Neural crest cell (in vitro differentiated cells): ENCODE data around the gene CD180. TPM values are rescaled to one million over a fixed set of nuclear protein-coding genes. Genes with fewer than 3 reads are reported as not detected.

Experiments used
- DNase-seq: peaks from one replicate; pipeline ENCODE4 v3.0.0; 2021; ENCODE audit warnings: low read depth, mixed read lengths, low spot score
- H3K27ac Mint-ChIP-seq: one replicate; pipeline ENCODE4 v1.8.0; 2021; ENCODE audit warnings: mild to moderate bottlenecking, mixed read lengths; ENCODE audit not compliant: unreplicated experiment
- H3K27me3 Mint-ChIP-seq: 2 replicates; pipeline ENCODE4 v1.8.0; 2021; ENCODE audit warnings: low read depth, mild to moderate bottlenecking, mixed read lengths
- H3K36me3 Mint-ChIP-seq: 2 replicates; pipeline ENCODE4 v1.8.0; 2021; ENCODE audit warnings: low read depth, mild to moderate bottlenecking, mixed read lengths
- H3K4me1 Mint-ChIP-seq: 2 replicates; pipeline ENCODE4 v1.8.0; 2021; ENCODE audit warnings: mixed read lengths
- H3K4me3 Mint-ChIP-seq: one replicate; pipeline ENCODE4 v1.8.0; 2021; ENCODE audit warnings: mild to moderate bottlenecking, mixed read lengths
- H3K9me3 Mint-ChIP-seq: 2 replicates; pipeline ENCODE4 v1.8.0; 2021; ENCODE audit warnings: mixed read lengths
- CTCF ChIP-seq: fragments of 200-600 bp; sonication (generic); conservative IDR thresholded peaks from 2 replicates; pipeline ENCODE4 v1.5.0; 2021; ENCODE audit warnings: antibody characterized with exemption, mild to moderate bottlenecking
- total RNA-seq: library from RNA; stranded (reverse); gene quantifications from 2 replicates; pipeline ENCODE4 v1.2.1, GENCODE V29; 2021

CD180 gene
- total RNA-seq, 1 donor from 2014 or later: not detected

- Mint-ChIP-seq H3K4me1 (peaks cover 5% of the 10 kb centered on the region), H3K9me3 (no peaks in the 10 kb centered on the region), H3K27ac (no peak overlapping the region), H3K36me3 (peaks cover 10% of the 10 kb centered on the region), H3K4me3 (no peak overlapping the region), H3K27me3 (no peaks in the 10 kb centered on the region)
- no peak for TF ChIP-seq CTCF
- no peak for DNase-seq
Observed at GRCh38 chr5:67146574-67146973, 50.0 kb downstream of the CD180 start.

- peaks cover 3% of the 10 kb centered on the region for H3K36me3 Mint-ChIP-seq
- H3K27me3 Mint-ChIP-seq: no peaks in the 10 kb centered on the region
- H3K4me3 Mint-ChIP-seq: no peak overlapping the region
- H3K9me3 Mint-ChIP-seq: no peaks in the 10 kb centered on the region
- DNase-seq: no peak
- H3K27ac Mint-ChIP-seq: no peak overlapping the region
- no peak for TF ChIP-seq CTCF
- H3K4me1 Mint-ChIP-seq: peaks cover 5% of the 10 kb centered on the region
Observed at GRCh38 chr5:67144183-67144639, 52.4 kb downstream of the CD180 start.

- DNase-seq: no peak
- no peaks in the 10 kb centered on the region for H3K27me3 Mint-ChIP-seq
- peaks cover 3% of the 10 kb centered on the region for H3K36me3 Mint-ChIP-seq
- peaks cover 5% of the 10 kb centered on the region for H3K4me1 Mint-ChIP-seq
- no peak overlapping the region for H3K27ac Mint-ChIP-seq
- TF ChIP-seq CTCF: no peak
- no peaks in the 10 kb centered on the region for H3K9me3 Mint-ChIP-seq
- no peak overlapping the region for H3K4me3 Mint-ChIP-seq
Observed at GRCh38 chr5:67143549-67143948, 53.0 kb downstream of the CD180 start.

GRCh38 chr5:67142816-67143215 lies 53.8 kb downstream of the CD180 start:
- no peaks in the 10 kb centered on the region for H3K9me3 Mint-ChIP-seq
- H3K4me3 Mint-ChIP-seq: no peak overlapping the region
- H3K27me3 Mint-ChIP-seq: no peaks in the 10 kb centered on the region
- no peak for DNase-seq
- no peak overlapping the region for H3K27ac Mint-ChIP-seq
- peaks cover 5% of the 10 kb centered on the region for H3K4me1 Mint-ChIP-seq
- H3K36me3 Mint-ChIP-seq: peaks cover 3% of the 10 kb centered on the region
- TF ChIP-seq CTCF: no peak

GRCh38 chr5:67141644-67142043 lies 55.0 kb downstream of the CD180 start:
- no peak overlapping the region for H3K27ac Mint-ChIP-seq
- no peaks in the 10 kb centered on the region for H3K4me1 Mint-ChIP-seq
- peaks cover 3% of the 10 kb centered on the region for H3K36me3 Mint-ChIP-seq
- H3K4me3 Mint-ChIP-seq: no peak overlapping the region
- no peaks in the 10 kb centered on the region for H3K9me3 Mint-ChIP-seq
- no peak for TF ChIP-seq CTCF
- DNase-seq: no peak
- no peaks in the 10 kb centered on the region for H3K27me3 Mint-ChIP-seq

GRCh38 chr5:67140413-67140812 lies 56.2 kb downstream of the CD180 start:
- H3K9me3 Mint-ChIP-seq: no peaks in the 10 kb centered on the region
- no peak overlapping the region for H3K27ac Mint-ChIP-seq
- TF ChIP-seq CTCF: no peak
- H3K27me3 Mint-ChIP-seq: no peaks in the 10 kb centered on the region
- no peak for DNase-seq
- no peaks in the 10 kb centered on the region for H3K4me1 Mint-ChIP-seq
- H3K4me3 Mint-ChIP-seq: no peak overlapping the region
- H3K36me3 Mint-ChIP-seq: peaks cover 3% of the 10 kb centered on the region
